NCI-H2196 (cell line): ENCODE results near the gene MLLT1.

Experiments used
- DNase-seq: peaks from one replicate; lab custom pipeline; 2025; ENCODE audit not compliant: unreplicated experiment; lab: John Stamatoyannopoulos, UW

MLLT1 gene

GRCh38 chr19:6212403-6213265 lies 67.1 kb downstream of the MLLT1 start:
- no peak for DNase-seq

GRCh38 chr19:6211632-6212402 lies 68.0 kb downstream of the MLLT1 start:
- no peak for DNase-seq

- DNase-seq = no peak
These were observed 68.8 kb downstream of the MLLT1 start for GRCh38 chr19:6210721-6211600.

- no peak for DNase-seq
These were observed 69.7 kb downstream of the MLLT1 start for GRCh38 chr19:6210091-6210490.

GRCh38 chr19:6209680-6210079 lies 70.1 kb downstream of the MLLT1 start:
- no peak for DNase-seq

GRCh38 chr19:6209233-6209632 lies 70.5 kb downstream of the MLLT1 start:
- DNase-seq = no peak

- no peak for DNase-seq
These were observed 74.7 kb downstream of the MLLT1 start for GRCh38 chr19:6204866-6205723.

- no peak for DNase-seq
These were observed 75.6 kb downstream of the MLLT1 start for GRCh38 chr19:6204212-6204611.

GRCh38 chr19:6199240-6199994 lies 80.4 kb downstream of the MLLT1 start:
- peak; percentile 99 for DNase-seq

- no peak for DNase-seq
These were observed 80.9 kb downstream of the MLLT1 start for GRCh38 chr19:6198896-6199239.

- DNase-seq = no peak
These were observed 83.4 kb downstream of the MLLT1 start for GRCh38 chr19:6196361-6196760.

GRCh38 chr19:6188811-6189210 lies 91.0 kb downstream of the MLLT1 start:
- DNase-seq = no peak

GRCh38 chr19:6187374-6187773 lies 92.4 kb downstream of the MLLT1 start:
- DNase-seq = no peak

- no peak for DNase-seq
These were observed 93.6 kb downstream of the MLLT1 start for GRCh38 chr19:6185835-6186834.

- no peak for DNase-seq
These were observed 94.5 kb downstream of the MLLT1 start for GRCh38 chr19:6185093-6185834.

GRCh38 chr19:6181119-6181518 lies 98.7 kb downstream of the MLLT1 start:
- no peak for DNase-seq

GRCh38 chr19:6173190-6173589 lies 106.6 kb downstream of the MLLT1 start:
- DNase-seq = no peak
